H1 (cell line): ENCODE results near the gene AARSD1. TPM values are rescaled to one million over a fixed set of nuclear protein-coding genes. Genes with fewer than 3 reads are reported as not detected.

Source experiments
- CTCF ChIA-PET: fragments of 300-600 bp; sonication (Branson Sonifier 250); formaldehyde crosslinking; loops from one replicate; lab custom pipeline; 2021; ENCODE audit not compliant: partially characterized antibody; lab: Charles Lee
- POLR2A ChIA-PET: fragments of 300-600 bp; sonication (Branson Sonifier 250); formaldehyde crosslinking; loops from one replicate; lab custom pipeline; 2021; ENCODE audit warnings: inconsistent platforms; ENCODE audit not compliant: partially characterized antibody; lab: Charles Lee
- DNase-seq, 2 experiments: peaks; one replicate each; pipeline versions ENCODE4 v3.0.0 to v3.0.0-alpha.2; 2010 to 2022; ENCODE audit warnings: low spot score in 2 of 2, low read depth in 1 of 2, mixed read lengths in 1 of 2
- FAIRE-seq: peaks from 2 replicates; lab custom pipeline; 2011; peaks lifted over from hg19 to GRCh38; lab: Jason Lieb, UNC
- H2AFZ ChIP-seq: 2 replicates; pipeline ENCODE4 v1.8.1; 2012; ENCODE audit warnings: low read length, inconsistent platforms
- H2AK5ac ChIP-seq: 2 replicates; pipeline ENCODE4 v1.6.1; 2013; ENCODE audit warnings: low read depth, low read length
- H2BK120ac ChIP-seq: replicated peaks from 2 replicates; pipeline ENCODE3; 2013; ENCODE audit warnings: low read depth, low read length, inconsistent platforms
- H2BK12ac ChIP-seq: 2 replicates; pipeline ENCODE4 v1.6.1; 2013; ENCODE audit warnings: low read depth, low read length
- H2BK15ac ChIP-seq: 2 replicates; pipeline ENCODE4 v1.6.1; 2013; ENCODE audit warnings: low read length
- H2BK20ac ChIP-seq: 2 replicates; pipeline ENCODE4 v1.6.1; 2013; ENCODE audit warnings: low read length
- H2BK5ac ChIP-seq: 2 replicates; pipeline ENCODE4 v1.6.1; 2013; ENCODE audit warnings: low read depth, low read length
- H3K14ac ChIP-seq: 2 replicates; pipeline ENCODE4 v1.6.1; 2013; ENCODE audit warnings: inconsistent platforms; ENCODE audit not compliant: insufficient read length
- H3K18ac ChIP-seq: 2 replicates; pipeline ENCODE4 v1.6.1; 2013; ENCODE audit warnings: low read length; ENCODE audit errors: extremely low read depth
- H3K23ac ChIP-seq: 2 replicates; pipeline ENCODE4 v1.6.1; 2013; ENCODE audit warnings: inconsistent platforms; ENCODE audit not compliant: insufficient read length
- H3K23me2 ChIP-seq: 2 replicates; pipeline ENCODE4 v1.6.1; 2013; ENCODE audit warnings: low read depth, low read length
- H3K27ac ChIP-seq: 2 replicates; pipeline ENCODE4 v1.6.1; 2011; ENCODE audit warnings: low read depth, low read length, inconsistent platforms
- H3K27me3 ChIP-seq, 4 experiments: replicated peaks in 1 of 4; 1 replicate in 1 of 4; 2 replicates in 3 of 4; pipeline versions ENCODE4 v1.6.1 to v1.8.1; 2011 to 2013; ENCODE audit warnings: low read length in 3 of 4, mild to moderate bottlenecking in 3 of 4, inconsistent platforms in 2 of 4, mixed read lengths in 2 of 4, moderate library complexity in 1 of 4; ENCODE audit not compliant: control insufficient read depth in 3 of 4, insufficient read depth in 3 of 4; ENCODE audit errors: extremely low read depth in 1 of 4
- H3K36me3 ChIP-seq, 4 experiments: 2 replicates each; pipeline versions ENCODE4 v1.6.1 to v1.8.1; 2011 to 2013; ENCODE audit warnings: mild to moderate bottlenecking in 4 of 4, low read length in 3 of 4, moderate library complexity in 2 of 4, control low read depth in 1 of 4, inconsistent platforms in 1 of 4; ENCODE audit not compliant: insufficient read depth in 4 of 4, control insufficient read depth in 2 of 4
- H3K4ac ChIP-seq: replicated peaks from 2 replicates; pipeline ENCODE3; 2013; ENCODE audit warnings: low read length, low read depth, mixed read lengths, inconsistent platforms; ENCODE audit not compliant: insufficient read length
- H3K4me1 ChIP-seq, 4 experiments: replicated peaks in 1 of 4; 1 replicate in 1 of 4; 2 replicates in 3 of 4; pipeline versions ENCODE4 v1.6.1 to v1.8.1; 2011 to 2013; ENCODE audit warnings: low read length in 3 of 4, inconsistent platforms in 2 of 4, mixed read lengths in 1 of 4; ENCODE audit not compliant: insufficient read depth in 4 of 4, control insufficient read depth in 3 of 4
- H3K4me2 ChIP-seq, 2 experiments: 2 replicates each; pipeline versions ENCODE4 v1.6.1 to v1.8.1; 2011 to 2013; ENCODE audit warnings: low read depth in 2 of 2, low read length in 2 of 2, control low read depth in 1 of 2, inconsistent platforms in 1 of 2, mild to moderate bottlenecking in 1 of 2; ENCODE audit not compliant: insufficient read depth in 1 of 2
- H3K4me3 ChIP-seq, 4 experiments: fragments of 200-600, 300-600 bp in 1 of 4; sonication (generic), shearing (Covaris generic), sonication (Bioruptor Twin) in 1 of 4; 2 replicates each; pipeline versions ENCODE4 v1.5.1 to v1.8.1; 2011 to 2016; ENCODE audit warnings: low read length in 4 of 4, low read depth in 3 of 4, control low read depth in 2 of 4, inconsistent platforms in 2 of 4, mild to moderate bottlenecking in 2 of 4, mixed read lengths in 1 of 4, moderate library complexity in 1 of 4; ENCODE audit not compliant: insufficient read depth in 2 of 4; ENCODE audit errors: extremely low read depth in 1 of 4
- H3K56ac ChIP-seq: replicated peaks from 2 replicates; pipeline ENCODE3; 2013; ENCODE audit warnings: low read depth, mild to moderate bottlenecking, mixed read lengths, low read length, inconsistent platforms; ENCODE audit not compliant: insufficient read length
- H3K79me1 ChIP-seq: 2 replicates; pipeline ENCODE4 v1.6.1; 2013; ENCODE audit warnings: low read depth, low read length, control low read depth
- H3K79me2 ChIP-seq, 2 experiments: 2 replicates each; pipeline versions ENCODE4 v1.6.1 to v1.8.1; 2012 to 2013; ENCODE audit warnings: low read length in 2 of 2, mild to moderate bottlenecking in 2 of 2, inconsistent platforms in 1 of 2; ENCODE audit not compliant: insufficient read depth in 2 of 2, control insufficient read depth in 1 of 2
- H3K9ac ChIP-seq, 4 experiments: replicated peaks in 1 of 4; 1 replicate in 1 of 4; 2 replicates in 3 of 4; pipeline versions ENCODE4 v1.6.1 to v1.8.1; 2011 to 2013; ENCODE audit warnings: low read depth in 3 of 4, low read length in 3 of 4, control low read depth in 2 of 4, mild to moderate bottlenecking in 2 of 4, moderate library complexity in 2 of 4, inconsistent platforms in 1 of 4; ENCODE audit errors: extremely low read depth in 1 of 4
- H3K9me3 ChIP-seq, 2 experiments: 2 replicates each; pipeline versions ENCODE4 v1.6.1 to v1.8.1; 2012 to 2013; ENCODE audit warnings: mild to moderate bottlenecking in 2 of 2, moderate library complexity in 2 of 2, control low read depth in 1 of 2, inconsistent platforms in 1 of 2, low read depth in 1 of 2, low read length in 1 of 2, mixed read lengths in 1 of 2; ENCODE audit not compliant: insufficient read depth in 2 of 2
- H4K20me1 ChIP-seq, 2 experiments: replicated peaks in 1 of 2; 2 replicates each; pipeline versions ENCODE3 to v1.8.1; 2011 to 2013; ENCODE audit warnings: inconsistent platforms in 2 of 2, low read length in 2 of 2, mild to moderate bottlenecking in 1 of 2; ENCODE audit not compliant: insufficient read depth in 2 of 2, control insufficient read depth in 1 of 2
- H4K5ac ChIP-seq: 2 replicates; pipeline ENCODE4 v1.6.1; 2013; ENCODE audit warnings: low read length, low read depth, mixed read lengths, inconsistent platforms; ENCODE audit not compliant: insufficient read length
- H4K8ac ChIP-seq: 2 replicates; pipeline ENCODE4 v1.8.0; 2013; ENCODE audit warnings: mild to moderate bottlenecking, moderate library complexity, low read length, inconsistent platforms; ENCODE audit not compliant: insufficient read depth; ENCODE audit errors: extremely low read depth
- H4K91ac ChIP-seq: replicated peaks from 2 replicates; pipeline ENCODE3; 2013; ENCODE audit warnings: low read length, mixed read lengths, inconsistent platforms; ENCODE audit not compliant: insufficient read length
- BACH1 ChIP-seq: IDR thresholded peaks from 2 replicates; pipeline ENCODE4 v1.6.1; 2012; ENCODE audit warnings: low read length, improper control_type of control experiment
- KDM1A ChIP-seq: fragments of 200-600, 300-600 bp; sonication (generic); IDR thresholded peaks from 2 replicates; pipeline ENCODE4 v1.7.1; 2016; ENCODE audit warnings: mild to moderate bottlenecking, low read length, borderline replicate concordance
- KDM5A ChIP-seq: fragments of 200-600 bp; IDR thresholded peaks from 2 replicates; pipeline ENCODE4 v1.7.1; 2012; ENCODE audit warnings: mild to moderate bottlenecking, low read length, inconsistent platforms, mixed read lengths
- RNF2 ChIP-seq: fragments of 200-900, 300-1000 bp; sonication (generic); IDR thresholded peaks from 2 replicates; pipeline ENCODE4 v1.7.1; 2016; ENCODE audit warnings: borderline replicate concordance, low read depth, mild to moderate bottlenecking, antibody characterized with exemption, low read length; ENCODE audit not compliant: poor library complexity, severe bottlenecking; ENCODE audit errors: missing control alignments
- SAP30 ChIP-seq: fragments of 300-600 bp; sonication (generic); IDR thresholded peaks from 2 replicates; pipeline ENCODE4 v1.7.1; 2012; ENCODE audit warnings: low read length, moderate library complexity, mild to moderate bottlenecking, inconsistent platforms; ENCODE audit not compliant: insufficient read depth, insufficient replicate concordance
- SP1 ChIP-seq: IDR thresholded peaks from 2 replicates; pipeline ENCODE4 v1.6.1; 2011; ENCODE audit warnings: low read depth, low read length
- TAF7 ChIP-seq: optimal IDR thresholded peaks from 2 replicates; pipeline ENCODE3; 2011; ENCODE audit warnings: low read depth, mild to moderate bottlenecking, inconsistent platforms, low read length, moderate library complexity, borderline replicate concordance
- YY1 ChIP-seq: IDR thresholded peaks from 2 replicates; pipeline ENCODE4 v1.6.1; 2011; ENCODE audit warnings: low read depth, mild to moderate bottlenecking, low read length
- ZNF274 ChIP-seq: IDR thresholded peaks from 2 replicates; pipeline ENCODE4 v1.7.0; 2012; ENCODE audit warnings: low read length, borderline replicate concordance; ENCODE audit errors: extremely low read depth
- WGBS, 2 experiments: shearing (Covaris generic) in 1 of 2; methylation state at CpG; one replicate each; pipeline versions ENCODE4 v1.1.6 to v1.1.7; 2013 to 2015; ENCODE audit warnings: low lambda C conversion rate in 2 of 2, mixed read lengths in 2 of 2, inconsistent platforms in 1 of 2, low coverage in 1 of 2, missing lambda C conversion rate in 1 of 2; ENCODE audit not compliant: insufficient replicate concordance in 2 of 2, insufficient coverage in 1 of 2, insufficient read length in 1 of 2; ENCODE audit errors: extremely low coverage in 1 of 2, missing lambda C conversion rate in 1 of 2; 5-methylcytosine and 5-hydroxymethylcytosine counted together
- polyA plus RNA-seq, 7 experiments: library from polyadenylated mRNA; depleted of rRNA in 3 of 7; stranded (reverse) in 5 of 7; unstranded in 2 of 7; fragments of >200 nt in 5 of 7; fragments of 200-250 nt in 2 of 7; gene quantifications; 1 replicate in 5 of 7; 2 replicates in 1 of 7; 4 replicates in 1 of 7; pipeline versions ENCODE4 v1.2.1 to v1.2.3, GENCODE V29; 2011 to 2013; ENCODE audit warnings: missing spikeins in 2 of 7, mixed read lengths in 2 of 7
- total RNA-seq: library from RNA; stranded (reverse); fragmentation: NEBNext Ultra II Directional; extraction: Animal tissue kit (Norgen Biotek cat#: 25700); gene quantifications from 2 replicates; pipeline ENCODE4 v1.2.1, GENCODE V29; 2021
- TF ChIP-seq, protein P1 (sequence below): IDR thresholded peaks from 2 replicates; pipeline ENCODE4 v1.6.1; 2011; ENCODE audit warnings: low read depth, mild to moderate bottlenecking, low read length; ENCODE audit not compliant: insufficient read depth

AARSD1 gene
- total and polyA plus RNA-seq, 2 of the 8 experiments (the other 6 are each of a cell fraction or from before 2014, with no cell fraction given), result 51.5 to 58.8 TPM

DNA sequence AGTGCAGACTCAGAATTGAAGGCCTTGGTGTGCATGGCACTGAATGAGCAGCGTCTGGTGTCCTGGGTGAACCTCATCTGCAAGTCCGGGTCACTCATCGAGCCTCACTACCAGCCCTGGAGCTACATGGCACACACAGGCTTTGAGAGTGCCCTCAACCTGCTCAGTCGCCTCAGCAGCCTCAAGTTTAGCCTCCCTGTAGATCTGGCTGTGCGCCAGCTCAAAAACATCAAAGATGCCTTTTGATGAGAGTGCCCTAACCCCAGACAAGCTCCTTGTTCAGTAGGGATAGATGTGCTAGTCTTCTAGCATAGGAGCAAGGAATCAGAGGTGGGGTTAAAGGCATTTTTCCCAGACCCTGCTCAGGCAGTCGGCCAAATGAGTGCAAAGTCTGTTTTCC, 27.2 kb upstream of the AARSD1 start:
- Histone ChIP-seq H3K36me3 (peaks cover 17 to 49% (median 37%) of the 10 kb centered on the region in 4 experiments; a peak in 6 of 8 replicates), H3K18ac (no peak overlapping the region), H3K79me2 (no peaks in the 10 kb centered on the region), H4K20me1 (peaks cover 0 to 6% of the 10 kb centered on the region in 2 experiments), H3K9ac (no peak overlapping the region), H4K8ac (no peak overlapping the region), H3K23me2 (no peaks in the 10 kb centered on the region), H2BK120ac (no peak overlapping the region), H2BK20ac (no peak overlapping the region)
- TF ChIP-seq YY1 (no peak), TAF7 (no peak), SAP30 (no peak), KDM5A (no peak), BACH1 (no peak), ZNF274 (no peak), SP1 (no peak), RNF2 (no peak), KDM1A (no peak)
- TF ChIP-seq, protein P1, sequence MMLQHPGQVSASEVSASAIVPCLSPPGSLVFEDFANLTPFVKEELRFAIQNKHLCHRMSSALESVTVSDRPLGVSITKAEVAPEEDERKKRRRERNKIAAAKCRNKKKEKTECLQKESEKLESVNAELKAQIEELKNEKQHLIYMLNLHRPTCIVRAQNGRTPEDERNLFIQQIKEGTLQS, result no peak
- TF ChIP-seq, all 59 proteins: peak for 0
- no peak overlapping the region for H3K23ac ChIP-seq
- no peak overlapping the region for H2AFZ ChIP-seq
- H3K27ac ChIP-seq, result no peak overlapping the region
- FAIRE-seq (no peak), DNase-seq (no peak)
- H2BK12ac ChIP-seq, result no peak overlapping the region
- H3K79me1 ChIP-seq, result no peaks in the 10 kb centered on the region
- no peak overlapping the region for H3K4me3 ChIP-seq
- no peak overlapping the region for H3K14ac ChIP-seq
- H4K91ac ChIP-seq, result no peak overlapping the region
- H3K56ac ChIP-seq, result no peak overlapping the region
- no peak overlapping the region for H2AK5ac ChIP-seq
- no peaks in the 10 kb centered on the region for H3K9me3 ChIP-seq
- no peak overlapping the region for H2BK5ac ChIP-seq
- ChIA-PET CTCF (interaction anchor here (0.7 to 1.6 kb wide), 4 partner anchors 23 to 148 kb away, joined by 3 to 6 read pairs (median 4); no protein-coding TSS in a partner anchor), POLR2A (interaction anchor here (1.8 kb wide), 1 partner anchor 11 kb away, joined by 11 read pairs; the partner anchor contains the start of genes PTGES3L and RUNDC1)
- no peak overlapping the region for H3K4ac ChIP-seq
- H2BK15ac ChIP-seq, result no peak overlapping the region
- H3K4me1 ChIP-seq, result no peaks in the 10 kb centered on the region
- no peak overlapping the region for H3K4me2 ChIP-seq
- no peak overlapping the region for H4K5ac ChIP-seq
- WGBS, 2 experiments, result 93% methylated on average over 6 of the region's 6 CpGs; no CpG with 5 or more reads in 1 of the 2 experiments
- no peaks in the 10 kb centered on the region for H3K27me3 ChIP-seq
